HepG2 (cell line): ENCODE measurements around the gene APOC1. TPM values are rescaled to one million over a fixed set of nuclear protein-coding genes. Genes with fewer than 3 reads are reported as not detected.

Experiments used
- ATAD3A ChIP-seq: sonication (generic); formaldehyde crosslinking; IDR thresholded peaks from 2 replicates; pipeline ENCODE4 v1.4.0; 2020; ENCODE audit warnings: missing genetic modification reagents
- ATF5 ChIP-seq: sonication (generic); formaldehyde crosslinking; IDR thresholded peaks from 2 replicates; pipeline ENCODE4 v1.4.0; 2020; ENCODE audit warnings: mild to moderate bottlenecking, low read depth, missing genetic modification reagents
- CCDC6 ChIP-seq: sonication (generic); formaldehyde crosslinking; IDR thresholded peaks from 2 replicates; pipeline ENCODE4 v1.8.1; 2022; ENCODE audit warnings: mild to moderate bottlenecking, missing genetic modification reagents, moderate library complexity
- ETS1 ChIP-seq: sonication (generic); formaldehyde crosslinking; IDR thresholded peaks from 2 replicates; pipeline ENCODE4 v1.4.0; 2020; ENCODE audit warnings: missing genetic modification reagents
- HOXA5 ChIP-seq: sonication (generic); formaldehyde crosslinking; IDR thresholded peaks from 2 replicates; pipeline ENCODE4 v1.4.0; 2020; ENCODE audit warnings: missing genetic modification reagents
- IRF9 ChIP-seq: sonication (generic); formaldehyde crosslinking; IDR thresholded peaks from 2 replicates; pipeline ENCODE4 v1.8.0; 2022; ENCODE audit warnings: missing genetic modification reagents, mild to moderate bottlenecking, borderline replicate concordance
- MTA1 ChIP-seq: sonication (generic); formaldehyde crosslinking; IDR thresholded peaks from 2 replicates; pipeline ENCODE4 v1.4.0; 2020; ENCODE audit warnings: missing genetic modification reagents, mild to moderate bottlenecking, borderline replicate concordance
- NCOR1 ChIP-seq: fragments of 200-600 bp; sonication (generic); IDR thresholded peaks from 2 replicates; pipeline ENCODE4 v1.7.0; 2017; ENCODE audit warnings: antibody characterized with exemption, low read length, borderline replicate concordance
- ONECUT2 ChIP-seq: sonication (generic); formaldehyde crosslinking; IDR thresholded peaks from 2 replicates; pipeline ENCODE4 v1.4.0; 2020; ENCODE audit warnings: missing genetic modification reagents
- PATZ1 ChIP-seq: sonication (generic); formaldehyde crosslinking; IDR thresholded peaks from 2 replicates; pipeline ENCODE4 v1.4.0; 2020; ENCODE audit warnings: missing genetic modification reagents
- TERF1 ChIP-seq: sonication (generic); formaldehyde crosslinking; IDR thresholded peaks from 2 replicates; pipeline ENCODE4 v1.8.0; 2022; ENCODE audit warnings: mild to moderate bottlenecking, missing genetic modification reagents, moderate library complexity
- ZBTB10 ChIP-seq: sonication (generic); formaldehyde crosslinking; IDR thresholded peaks from 2 replicates; pipeline ENCODE4 v1.4.0; 2020; ENCODE audit warnings: missing genetic modification reagents, borderline replicate concordance
- ZKSCAN5 ChIP-seq: sonication (generic); formaldehyde crosslinking; IDR thresholded peaks from 2 replicates; pipeline ENCODE4 v1.5.1; 2020; ENCODE audit warnings: mild to moderate bottlenecking, missing genetic modification reagents
- ZNF468 ChIP-seq: sonication (generic); formaldehyde crosslinking; IDR thresholded peaks from 2 replicates; pipeline ENCODE4 v1.8.0; 2022; ENCODE audit warnings: mild to moderate bottlenecking, moderate library complexity, missing genetic modification reagents
- ZNF616 ChIP-seq: sonication (generic); formaldehyde crosslinking; IDR thresholded peaks from 2 replicates; pipeline ENCODE4 v1.5.0; 2020; ENCODE audit warnings: low read depth, mild to moderate bottlenecking, missing genetic modification reagents
- ZNF850 ChIP-seq: sonication (generic); formaldehyde crosslinking; conservative IDR thresholded peaks from 2 replicates; pipeline ENCODE4 v1.9.0; 2021; ENCODE audit warnings: mild to moderate bottlenecking, missing genetic modification reagents
- ZUFSP ChIP-seq: sonication (generic); formaldehyde crosslinking; IDR thresholded peaks from 2 replicates; pipeline ENCODE4 v1.9.0; 2021; ENCODE audit warnings: missing genetic modification reagents, mild to moderate bottlenecking, borderline replicate concordance
- polyA plus RNA-seq, 8 experiments: library from polyadenylated mRNA; depleted of rRNA in 3 of 8; stranded (reverse) in 7 of 8; unstranded in 1 of 8; fragments of >200 nt; fragmentation: Illumina TruSeq in 4 of 8; extraction: Trizol in 4 of 8; gene quantifications; 2 replicates each; pipeline versions ENCODE4 v1.2.1 to v1.2.3, GENCODE V29; 2011 to 2016; ENCODE audit warnings: low read depth in 4 of 8, missing spikeins in 1 of 8, mixed read lengths in 1 of 8; ENCODE audit not compliant: insufficient read depth in 1 of 8
- total RNA-seq, 5 experiments: library from RNA; depleted of rRNA; stranded (reverse); fragments of >200 nt; fragmentation: Illumina TruSeq; extraction: Trizol; gene quantifications; 2 replicates each; pipeline ENCODE4 v1.2.3, GENCODE V29; 2016; ENCODE audit warnings: low read depth in 1 of 5

The APOC1 gene
- total and polyA plus RNA-seq, 2 of the 13 experiments (the other 11 are each of a cell fraction or from before 2014, with no cell fraction given) = 600 to 1,235 TPM

- no peak for TF ChIP-seq PATZ1 (CRISPR knock-in tag)
- no peak for TF ChIP-seq ZKSCAN5 (CRISPR knock-in tag)
- TF ChIP-seq HOXA5 (CRISPR knock-in tag) = no peak
- TF ChIP-seq ZNF616 (CRISPR knock-in tag) = no peak
- no peak for TF ChIP-seq ETS1 (CRISPR knock-in tag)
- TF ChIP-seq ATAD3A (CRISPR knock-in tag) = no peak
- TF ChIP-seq CCDC6 = no peak
- no peak for TF ChIP-seq TERF1 (CRISPR knock-in tag)
- peak; percentile 50; the same call in 1 of the 2 replicates for TF ChIP-seq NCOR1
- no peak for TF ChIP-seq ZUFSP (CRISPR knock-in tag)
- TF ChIP-seq ZNF468 (CRISPR knock-in tag) = 0 out of 2 replicates have a peak, but pooled peaks have one; percentile 27
- no peak for TF ChIP-seq ATF5 (CRISPR knock-in tag)
- no peak for TF ChIP-seq ZBTB10
- no peak for TF ChIP-seq ONECUT2
- TF ChIP-seq MTA1 (CRISPR knock-in tag) = no peak
- TF ChIP-seq IRF9 = peak; percentile 76
- TF ChIP-seq ZNF850 = no peak
Observed at GRCh38 chr19:44954649-44955504, 40.5 kb downstream of the APOC1 start, which contains the start of gene CLPTM1 (continued).
